Fibroblast of peridontal ligament (primary cell): Measurements from ENCODE around the gene SLC38A6.

ENCODE experiments used
- DNase-seq: peaks from one replicate; pipeline ENCODE4 v3.0.0-alpha.2; 2010; ENCODE audit errors: extremely low read depth

Gene SLC38A6

GRCh38 chr14:60980811-60981632 lies at the start of gene SLC38A6, which contains the start of gene TRMT5:
SLC38A6 (plus strand) TSS chr14:60981245; CDS start chr14:60981278, 33 bp downstream.
TRMT5 (minus strand) TSS chr14:60981079; CDS start chr14:60980973, 106 bp downstream.
- peak; percentile 97 for DNase-seq

- DNase-seq = no peak
These were observed 47.0 kb upstream of the SLC38A6 start for GRCh38 chr14:60933920-60934655.

DNA sequence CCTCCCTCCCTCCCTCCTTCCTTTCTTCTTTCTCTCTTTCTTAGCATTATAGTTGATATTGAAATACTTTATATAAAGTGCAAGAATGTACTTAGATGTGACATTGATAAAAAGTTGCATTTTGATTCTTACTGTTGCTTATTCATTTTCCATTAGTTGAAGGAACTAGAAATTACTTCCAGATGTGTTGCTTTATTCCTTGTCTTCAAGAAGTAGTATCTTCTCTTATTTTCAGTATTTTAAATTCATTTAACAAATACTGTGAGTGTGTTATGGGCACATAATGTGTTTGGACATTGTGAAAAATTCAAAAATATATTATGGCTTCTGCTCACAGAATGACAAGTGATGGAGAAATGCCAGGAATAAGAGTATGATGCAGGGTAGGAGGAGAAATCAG lies 45.7 kb upstream of the SLC38A6 start:
- DNase-seq = peak; percentile 45

- no peak for DNase-seq
These were observed 37.4 kb upstream of the SLC38A6 start for GRCh38 chr14:60943637-60944032.

DNA sequence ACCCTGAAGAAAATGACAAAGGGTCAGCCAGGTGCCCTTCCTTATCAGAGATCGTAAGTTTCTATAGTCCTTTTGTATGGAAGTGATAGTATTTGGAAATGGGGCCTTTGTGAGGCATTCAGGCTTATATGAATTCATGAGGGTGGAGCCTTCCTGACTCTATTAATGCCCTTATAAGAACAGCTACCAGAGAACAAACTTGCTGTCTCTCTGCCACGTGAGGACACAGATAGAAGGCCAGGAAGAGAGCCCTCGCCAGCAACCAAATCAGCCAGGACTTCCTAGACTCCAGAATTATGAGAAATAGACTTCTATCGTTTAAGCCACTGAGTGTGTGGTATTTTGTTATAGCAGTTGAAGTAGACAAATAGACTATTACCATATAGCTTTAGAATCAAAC lies 36.8 kb upstream of the SLC38A6 start:
- no peak for DNase-seq

DNA sequence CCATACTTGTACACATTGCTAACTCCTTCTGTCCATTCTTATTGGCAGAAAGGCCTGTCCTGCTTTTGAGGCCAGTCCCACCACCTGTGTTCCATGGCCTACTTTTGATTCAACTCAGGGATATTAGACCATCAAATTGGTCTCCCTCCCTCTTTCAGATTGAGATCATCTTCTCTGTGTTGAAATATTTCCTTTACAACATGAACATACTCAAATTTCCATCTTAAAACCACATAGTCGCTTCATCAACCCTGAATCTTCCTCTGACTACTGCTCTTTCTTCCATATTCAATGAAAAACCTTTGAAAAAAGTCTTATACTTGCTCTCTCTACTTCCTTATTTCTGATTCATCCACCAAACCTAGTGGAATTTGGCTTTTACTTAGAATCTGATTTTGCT lies 35.1 kb upstream of the SLC38A6 start:
- peak; percentile 72 for DNase-seq

GRCh38 chr14:60946773-60947172 lies 34.3 kb upstream of the SLC38A6 start:
- no peak for DNase-seq

- DNase-seq = peak; percentile 79
These were observed 29.1 kb upstream of the SLC38A6 start for GRCh38 chr14:60951776-60952435.

DNA sequence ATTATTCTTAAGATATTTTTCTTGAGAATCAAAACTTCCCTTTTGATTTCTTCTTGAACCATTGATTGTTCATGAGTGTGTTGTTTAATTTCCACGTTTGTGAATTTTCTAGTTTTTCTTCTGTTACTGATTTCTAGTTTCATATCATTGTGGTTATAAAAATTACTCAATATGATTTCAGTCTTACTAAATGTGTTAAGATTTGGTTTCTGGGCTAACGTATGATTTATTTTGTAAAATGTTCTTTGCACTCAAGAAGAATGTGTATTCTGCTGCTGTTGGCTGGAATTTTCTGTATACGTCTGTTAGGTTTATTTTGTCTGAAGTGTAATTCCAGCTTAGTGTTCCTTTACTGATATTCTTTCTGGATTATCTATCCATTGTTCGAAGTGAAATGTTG lies 24.8 kb upstream of the SLC38A6 start:
- DNase-seq = no peak

DNA sequence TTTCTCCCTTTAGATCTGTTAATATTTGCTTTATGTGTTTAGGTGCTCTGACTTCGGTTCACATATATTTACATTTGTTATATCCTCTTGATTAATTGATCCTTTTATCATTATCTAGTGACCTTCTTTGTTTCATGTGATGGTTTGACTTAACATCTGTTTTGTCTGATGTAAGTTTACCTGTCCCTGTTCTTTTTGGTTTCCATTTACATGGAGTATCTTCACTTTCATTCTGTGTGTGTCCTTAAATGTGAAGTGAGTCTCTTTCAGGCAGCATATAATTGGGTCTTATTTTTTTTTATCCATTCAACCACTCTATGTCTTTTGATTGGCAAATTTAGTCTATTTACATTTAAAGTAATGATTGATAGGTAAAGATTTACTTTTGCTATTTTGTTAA lies 24.4 kb upstream of the SLC38A6 start:
- no peak for DNase-seq

GRCh38 chr14:60958146-60958545 lies 22.9 kb upstream of the SLC38A6 start:
- DNase-seq = no peak

DNA sequence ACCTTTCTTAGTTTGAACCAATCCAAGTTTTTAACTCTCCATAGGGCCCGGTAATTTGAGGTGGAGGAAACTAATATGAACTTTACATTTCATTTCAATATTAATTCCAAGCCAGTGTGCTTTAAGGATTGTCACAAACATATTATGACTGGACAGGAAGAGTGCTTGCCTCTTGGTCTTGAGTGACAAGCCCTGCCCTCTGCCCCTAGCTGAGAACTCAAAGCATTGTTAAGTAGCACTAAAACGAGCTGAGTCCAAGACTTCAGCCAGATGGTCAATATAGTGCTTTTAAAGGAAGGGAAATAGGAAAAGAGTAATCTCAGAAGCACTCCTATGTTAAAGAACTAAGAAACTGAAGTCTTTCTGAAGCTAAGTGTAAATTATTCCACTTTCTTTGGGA lies 17.3 kb upstream of the SLC38A6 start:
- DNase-seq = no peak

DNA sequence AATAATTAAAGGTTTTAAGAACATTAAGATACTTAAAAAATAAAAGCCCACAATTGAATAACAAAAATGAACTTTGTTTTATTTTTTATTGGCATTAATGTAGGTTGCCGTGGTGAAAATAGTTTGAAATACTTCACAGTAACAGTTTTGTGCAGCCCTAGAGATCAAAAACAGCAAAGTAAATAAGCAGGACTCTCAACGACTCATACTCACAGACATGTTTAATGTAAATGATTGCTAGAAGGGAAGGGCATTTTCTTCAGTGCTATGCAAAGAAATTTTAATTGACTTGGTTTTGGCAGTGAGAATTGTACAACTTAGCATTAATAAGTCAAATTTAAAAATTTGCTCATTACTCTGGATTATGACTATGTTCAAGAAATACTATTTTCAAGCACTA lies 16.1 kb upstream of the SLC38A6 start:
- peak; percentile 63 for DNase-seq

DNA sequence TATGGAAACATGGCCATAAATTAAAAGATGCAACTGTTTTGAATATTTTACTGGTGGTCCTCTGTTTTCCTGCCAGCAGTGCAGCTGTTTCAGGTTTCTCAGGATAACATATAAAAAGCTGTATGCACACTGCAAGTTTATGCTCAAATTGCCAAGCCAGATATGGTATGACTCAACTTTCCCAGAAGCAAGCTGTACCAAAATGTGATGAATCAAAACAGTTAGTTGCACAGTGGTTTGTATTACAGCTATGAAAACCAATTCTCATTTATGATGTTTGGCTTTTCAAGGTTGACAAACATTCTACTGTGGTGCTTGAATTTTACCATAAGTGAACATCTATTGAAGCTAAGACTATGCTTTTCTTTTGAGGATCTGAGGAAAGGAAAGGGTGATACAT lies 15.6 kb upstream of the SLC38A6 start:
- peak; percentile 93 for DNase-seq

GRCh38 chr14:60968099-60968498 lies 12.9 kb upstream of the SLC38A6 start:
- DNase-seq = no peak

DNA sequence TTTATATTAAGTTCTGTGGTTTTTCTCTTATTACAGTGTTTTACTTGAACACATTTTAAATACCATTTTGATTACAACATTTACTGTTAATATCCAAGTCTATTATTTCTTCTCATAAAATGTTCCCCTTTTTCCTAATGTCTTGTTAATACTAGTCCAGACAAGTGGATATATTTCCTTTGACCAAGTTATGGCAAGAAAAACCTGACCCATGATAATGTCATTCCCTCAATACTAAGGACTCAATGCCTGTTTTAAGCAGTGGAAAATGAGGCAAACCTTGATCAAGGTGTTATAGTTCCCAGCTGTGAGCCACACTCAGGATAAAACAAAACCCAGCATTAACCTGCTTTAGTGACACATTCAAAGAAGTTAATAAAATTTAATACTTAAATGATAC lies 12.4 kb upstream of the SLC38A6 start:
- DNase-seq = no peak

DNA sequence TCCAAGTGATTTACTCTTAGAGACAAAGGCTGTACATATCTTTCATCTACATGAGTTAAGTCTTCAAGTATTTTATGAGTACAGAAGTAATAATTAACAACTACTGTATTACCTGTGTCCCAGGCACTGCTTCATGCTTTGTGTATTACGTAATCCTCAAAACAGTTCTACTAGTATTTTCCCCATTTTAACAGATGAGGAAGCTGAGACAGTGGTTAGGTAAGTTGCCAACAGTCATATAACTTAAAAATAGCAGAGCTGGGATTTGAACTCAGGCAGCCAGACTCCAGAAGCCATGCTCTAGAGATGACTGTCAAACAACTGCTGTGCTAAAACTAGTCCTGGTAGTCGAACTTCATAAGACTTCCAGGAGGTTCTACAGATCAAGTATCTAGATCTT lies 10.9 kb upstream of the SLC38A6 start:
- no peak for DNase-seq

DNA sequence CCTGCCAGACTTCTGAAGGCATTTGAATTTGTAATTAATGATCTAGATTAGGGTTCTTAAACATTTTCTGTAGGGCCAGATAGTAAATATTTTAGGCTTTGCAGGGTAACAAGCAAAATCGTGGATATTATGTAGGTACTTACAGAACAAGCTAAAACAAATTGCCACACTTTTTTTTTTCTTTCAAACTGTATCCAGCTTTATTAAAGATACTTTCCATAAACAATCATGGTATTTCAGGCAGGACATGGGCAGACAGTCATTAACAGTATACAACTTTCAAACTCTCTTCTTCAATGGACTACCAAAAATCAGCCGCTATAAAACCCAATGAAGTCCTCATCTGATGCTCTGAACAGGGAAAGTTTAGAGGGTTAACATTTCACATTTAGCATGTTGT lies 9.8 kb upstream of the SLC38A6 start:
- no peak for DNase-seq

DNA sequence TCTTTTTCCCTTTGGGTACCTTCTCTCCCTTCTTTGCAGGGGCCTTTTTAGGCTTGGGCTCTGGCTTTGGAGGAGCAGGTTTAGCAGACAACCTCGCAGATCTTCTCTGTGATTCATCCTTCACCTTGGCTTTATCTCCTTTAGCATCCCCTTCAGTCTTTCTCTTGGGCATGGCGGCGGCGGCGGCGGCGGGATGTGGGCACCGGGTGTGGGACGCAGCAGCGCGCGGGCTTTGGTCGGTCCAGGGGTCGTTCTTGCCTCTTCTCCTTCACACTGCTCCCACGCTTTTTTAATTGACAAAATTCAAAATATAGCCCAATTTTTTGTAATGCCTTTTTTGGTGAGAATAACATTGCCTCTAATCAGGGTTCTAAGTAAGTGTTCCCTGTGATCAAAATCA lies 8.8 kb upstream of the SLC38A6 start:
- no peak for DNase-seq

GRCh38 chr14:60973070-60973469 lies 8.0 kb upstream of the SLC38A6 start:
- DNase-seq = no peak

DNA sequence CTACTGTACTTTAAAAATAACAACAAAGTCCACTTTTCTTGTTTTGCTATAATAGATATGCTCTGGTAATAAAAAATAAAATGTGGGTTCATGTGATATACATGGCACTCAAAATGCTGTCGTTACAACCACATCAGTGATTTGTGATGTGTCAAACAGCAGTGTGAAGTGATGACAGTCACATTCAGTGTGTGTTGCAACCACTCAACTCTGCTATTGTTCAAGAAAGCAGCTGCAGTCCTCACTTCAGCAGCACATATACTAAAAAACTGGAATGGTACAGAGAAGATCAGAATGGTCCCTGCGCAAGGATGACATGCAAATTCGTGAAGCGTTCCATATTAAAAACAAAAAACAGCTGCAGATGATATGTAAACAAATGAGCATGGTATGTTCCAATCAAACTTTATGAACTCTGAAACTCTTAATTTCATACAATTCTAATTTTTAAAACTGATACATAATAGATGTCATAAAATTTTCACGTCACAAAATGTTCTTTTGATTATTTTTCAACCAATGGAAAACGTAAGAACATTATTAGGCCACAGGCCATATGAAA lies 6.9 kb upstream of the SLC38A6 start:
- no peak for DNase-seq

GRCh38 chr14:60975551-60975950 lies 5.5 kb upstream of the SLC38A6 start:
- DNase-seq = no peak
